IMR-90 (cell line): ENCODE data around the gene PDZRN3. TPM values are rescaled to one million over a fixed set of nuclear protein-coding genes. Genes with fewer than 3 reads are reported as not detected.
"Not testable (repeated sequence)": the region's sequence is repeated elsewhere in the genome, so short reads cannot be mapped to it uniquely, and the experiment has no call there.

ENCODE experiments used
- ATAC-seq: fragments of 200-7000 bp; cut with Tn5 transposase; 2 replicates; pipeline ENCODE4 v1.9.1; 2020; ENCODE audit warnings: low read depth, mild to moderate bottlenecking, moderate library complexity
- BruUV-seq: library from RNA; stranded (reverse); fragments of 400-500 nt; replicated peaks from 2 replicates; lab custom pipeline; 2021; lab: Mats Ljungman, UMichigan
- CTCF ChIA-PET: fragments of 300-600 bp; formaldehyde crosslinking; extraction: SDS; loops from one replicate; lab custom pipeline; 2021; ENCODE audit warnings: antibody characterized with exemption; lab: Yijun Ruan, JAX
- POLR2A ChIA-PET: fragments of 300-600 bp; sonication (Branson Sonifier 250); formaldehyde crosslinking; loops from one replicate; lab custom pipeline; 2022; ENCODE audit warnings: antibody characterized with exemption; ENCODE audit not compliant: unreplicated experiment; lab: Charles Lee
- DNase-seq: peaks from one replicate; pipeline ENCODE4 v3.0.0; 2013
- H2AFZ ChIP-seq: replicated peaks from 2 replicates; pipeline ENCODE3; 2013; ENCODE audit warnings: low read length, mild to moderate bottlenecking; ENCODE audit not compliant: poor library complexity
- H2AK5ac ChIP-seq: 2 replicates; pipeline ENCODE4 v1.6.1; 2013; ENCODE audit warnings: low read depth, low read length, inconsistent platforms
- H2AK9ac ChIP-seq: replicated peaks from 2 replicates; pipeline ENCODE3; 2013; ENCODE audit warnings: mild to moderate bottlenecking, low read depth, low read length, moderate library complexity; ENCODE audit not compliant: poor library complexity
- H2BK120ac ChIP-seq: 2 replicates; pipeline ENCODE4 v1.6.1; 2013; ENCODE audit warnings: low read depth, low read length, inconsistent platforms
- H2BK15ac ChIP-seq: 3 replicates; pipeline ENCODE4 v1.6.1; 2013; ENCODE audit warnings: low read depth, low read length, inconsistent platforms
- H2BK20ac ChIP-seq: 2 replicates; pipeline ENCODE4 v1.6.1; 2013; ENCODE audit warnings: low read depth, mild to moderate bottlenecking, inconsistent platforms, low read length, moderate library complexity
- H2BK5ac ChIP-seq: 2 replicates; pipeline ENCODE4 v1.6.1; 2013; ENCODE audit warnings: mild to moderate bottlenecking, low read depth, low read length, inconsistent platforms; ENCODE audit not compliant: poor library complexity, severe bottlenecking
- H3K14ac ChIP-seq: replicated peaks from 2 replicates; pipeline ENCODE4 v1.6.1; 2013; ENCODE audit warnings: low read depth, low read length, inconsistent platforms
- H3K18ac ChIP-seq: 2 replicates; pipeline ENCODE4 v1.6.1; 2013; ENCODE audit warnings: low read depth, low read length, control low read depth
- H3K23ac ChIP-seq: 2 replicates; pipeline ENCODE4 v1.6.1; 2013; ENCODE audit warnings: low read depth, low read length, inconsistent platforms
- H3K27ac ChIP-seq: 2 replicates; pipeline ENCODE4 v1.5.1; 2013; ENCODE audit warnings: mild to moderate bottlenecking, control low read depth, low read length; ENCODE audit not compliant: insufficient read depth
- H3K27me3 ChIP-seq: 2 replicates; pipeline ENCODE4 v1.6.1; 2013; ENCODE audit warnings: low read length; ENCODE audit not compliant: control insufficient read depth, insufficient read depth
- H3K36me3 ChIP-seq: 2 replicates; pipeline ENCODE4 v1.6.1; 2013; ENCODE audit warnings: low read length, mixed read lengths; ENCODE audit not compliant: control insufficient read depth, insufficient read depth
- H3K4ac ChIP-seq: 2 replicates; pipeline ENCODE4 v1.6.1; 2013; ENCODE audit warnings: low read depth, low read length, inconsistent platforms
- H3K4me1 ChIP-seq: 2 replicates; pipeline ENCODE4 v1.6.1; 2013; ENCODE audit warnings: low read length, mixed read lengths; ENCODE audit not compliant: control insufficient read depth, insufficient read depth
- H3K4me2 ChIP-seq: 2 replicates; pipeline ENCODE4 v1.6.1; 2013; ENCODE audit warnings: low read depth, mild to moderate bottlenecking, control low read depth, low read length, moderate library complexity
- H3K4me3 ChIP-seq: 2 replicates; pipeline ENCODE4 v1.5.1; 2013; ENCODE audit warnings: low read depth, mild to moderate bottlenecking, control low read depth, low read length, moderate library complexity; ENCODE audit not compliant: insufficient read depth
- H3K56ac ChIP-seq: 2 replicates; pipeline ENCODE4 v1.6.1; 2013; ENCODE audit warnings: low read length, inconsistent platforms; ENCODE audit not compliant: insufficient read depth; ENCODE audit errors: extremely low read depth
- H3K79me1 ChIP-seq, 2 experiments: 2 replicates each; pipeline ENCODE4 v1.6.1; 2013; ENCODE audit warnings: low read length in 2 of 2, inconsistent platforms in 1 of 2, low read depth in 1 of 2
- H3K9ac ChIP-seq: 2 replicates; pipeline ENCODE4 v1.6.1; 2013; ENCODE audit warnings: low read depth, low read length, control low read depth
- H3K9me1 ChIP-seq: 2 replicates; pipeline ENCODE4 v1.6.1; 2013; ENCODE audit warnings: low read length, inconsistent platforms; ENCODE audit not compliant: insufficient read depth
- H3K9me3 ChIP-seq: 2 replicates; pipeline ENCODE4 v1.6.1; 2013; ENCODE audit warnings: low read length; ENCODE audit not compliant: control insufficient read depth, insufficient read depth
- H4K20me1 ChIP-seq: 2 replicates; pipeline ENCODE4 v1.6.1; 2013; ENCODE audit warnings: low read length, inconsistent platforms; ENCODE audit not compliant: insufficient read depth
- H4K5ac ChIP-seq: 2 replicates; pipeline ENCODE4 v1.6.1; 2013; ENCODE audit warnings: mild to moderate bottlenecking, low read depth, low read length, control low read depth
- H4K8ac ChIP-seq, 2 experiments: 2 replicates each; pipeline ENCODE4 v1.6.1; 2013; ENCODE audit warnings: low read depth in 2 of 2, low read length in 2 of 2, control low read depth in 1 of 2, inconsistent platforms in 1 of 2
- H4K91ac ChIP-seq: 2 replicates; pipeline ENCODE4 v1.6.1; 2013; ENCODE audit warnings: low read depth, low read length, inconsistent platforms; ENCODE audit not compliant: insufficient read depth
- MAFK ChIP-seq: IDR thresholded peaks from 2 replicates; pipeline ENCODE4 v1.6.1; 2012; ENCODE audit warnings: low read depth, low read length, improper control_type of control experiment
- WGBS, 2 experiments: methylation state at CpG; one replicate each; pipeline versions ENCODE4 v1.1.5 to v1.1.7; 2013; ENCODE audit warnings: missing lambda C conversion rate in 2 of 2; ENCODE audit not compliant: insufficient read length in 1 of 2; ENCODE audit errors: extremely low coverage in 2 of 2; 5-methylcytosine and 5-hydroxymethylcytosine counted together
- dilution Hi-C: fragments of 300-500 bp; cut with HindIII; formaldehyde crosslinking; loops from one replicate; pipeline ENCODE4 v1.14.3; 2018; ENCODE audit warnings: low sequenced_read_pairs; ENCODE audit not compliant: unreplicated experiment
- in situ Hi-C: fragments of 300-500 bp; cut with MboI; formaldehyde crosslinking; loops from 3 replicates; pipeline ENCODE4 v1.14.3; 2019; ENCODE audit warnings: low sequenced_read_pairs, inconsistent platforms, mixed read lengths
- intact Hi-C: fragments of 100-400 bp; cut with micrococcal nuclease; formaldehyde crosslinking; loops from 2 replicates; pipeline ENCODE4 v1.10.0; 2022
- polyA plus RNA-seq, 3 experiments: library from polyadenylated mRNA; depleted of rRNA; stranded (reverse); fragments of >200 nt; gene quantifications; 2 replicates each; pipeline ENCODE4 v1.2.3, GENCODE V29; 2012; ENCODE audit warnings: low replicate concordance in 1 of 3
- total RNA-seq: library from RNA; depleted of rRNA; stranded (reverse); fragments of >200 nt; gene quantifications from 2 replicates; pipeline ENCODE4 v1.2.3, GENCODE V29; 2012

The PDZRN3 gene
- total and polyA plus RNA-seq, 2 of the 4 experiments (the other 2 are of a cell fraction): 9.4 to 17.0 TPM

DNA sequence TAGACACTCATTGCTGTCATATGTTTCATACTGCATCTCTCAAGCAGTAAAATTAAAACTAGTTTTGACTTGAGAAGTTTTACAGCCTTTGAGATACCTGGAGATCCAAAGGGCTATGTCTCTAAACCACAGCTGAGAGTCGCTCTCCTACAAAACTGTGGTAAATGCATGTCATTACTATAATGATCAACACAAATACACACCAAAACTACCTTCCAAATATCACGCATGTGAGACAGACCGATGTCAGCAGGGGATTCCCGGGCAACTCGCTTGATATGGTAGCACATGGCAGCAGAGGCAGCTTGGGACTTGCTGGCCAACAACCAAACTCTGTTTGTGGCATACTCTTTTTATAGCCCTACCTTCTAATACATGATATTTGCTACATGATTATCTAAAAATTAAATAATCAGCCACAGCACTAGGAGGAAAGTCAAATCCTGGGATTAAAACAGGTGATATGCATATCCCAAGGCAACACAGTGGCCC lies 56.3 kb downstream of the PDZRN3 start:
- in situ Hi-C loops: no loop called here

DNA sequence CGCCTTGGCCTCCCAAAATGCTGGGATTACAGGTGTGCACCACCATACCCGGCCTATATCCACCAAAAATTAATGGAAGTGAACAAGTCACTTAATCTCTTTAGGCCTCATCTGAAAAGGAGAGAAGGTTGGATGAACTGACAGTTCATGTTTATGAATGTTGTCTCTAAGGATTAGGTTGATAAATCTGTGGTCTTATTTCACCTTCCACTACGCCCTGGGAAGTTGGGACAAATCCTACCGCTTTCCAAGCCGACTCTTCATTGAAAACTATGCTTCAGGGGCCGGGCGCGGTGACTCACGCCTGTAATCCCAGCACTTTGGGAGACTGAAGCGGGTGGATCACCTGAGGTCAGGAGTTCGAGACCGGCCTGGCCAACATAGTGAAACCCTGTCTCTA lies 59.4 kb downstream of the PDZRN3 start:
- H3K9ac ChIP-seq, H3K23ac ChIP-seq, intact Hi-C loops, POLR2A ChIA-PET, H4K8ac ChIP-seq, in situ Hi-C loops, H4K5ac ChIP-seq, H4K20me1 ChIP-seq, H3K27me3 ChIP-seq, H4K91ac ChIP-seq, H3K36me3 ChIP-seq, H3K14ac ChIP-seq, H2BK15ac ChIP-seq, H3K4me2 ChIP-seq, CTCF ChIA-PET, DNase-seq, H3K18ac ChIP-seq, ATAC-seq, H3K79me1 ChIP-seq, H2AK5ac ChIP-seq, H2BK20ac ChIP-seq, H3K9me3 ChIP-seq, BruUV-seq, H3K4me3 ChIP-seq, H2BK5ac ChIP-seq, dilution Hi-C loops, H3K4ac ChIP-seq, H2BK120ac ChIP-seq, H3K27ac ChIP-seq, H2AK9ac ChIP-seq, H3K56ac ChIP-seq, H2AFZ ChIP-seq: not testable (repeated sequence)
- H3K4me1 ChIP-seq: peaks cover 15% of the 10 kb centered on the region
- 93% methylated on average over 3 of the region's 12 CpGs; no CpG with 5 or more reads in 1 of the 2 experiments for WGBS, 2 experiments
- H3K9me1 ChIP-seq: peaks cover 14% of the 10 kb centered on the region

More for the DNA sequence above, 56.3 kb downstream of the PDZRN3 start:
- no peak overlapping the region for H3K18ac ChIP-seq
- no TSS peak for BruUV-seq
- no peaks in the 10 kb centered on the region for H3K9me3 ChIP-seq
- H4K20me1 ChIP-seq: peaks cover 11% of the 10 kb centered on the region; the same call in 1 of the 2 replicates
- WGBS, 2 experiments: no CpG with 5 or more reads among the region's 5 CpGs
- H2BK120ac ChIP-seq: no peak overlapping the region
- no peak for DNase-seq
- no peak overlapping the region for H2AK9ac ChIP-seq
- no peak overlapping the region for H2AFZ ChIP-seq
- H3K23ac ChIP-seq: no peak overlapping the region
- no peak for ATAC-seq
- TF ChIP-seq MAFK: no peak
- H4K5ac ChIP-seq: no peak overlapping the region
- POLR2A ChIA-PET: no interaction called here
- H3K36me3 ChIP-seq: no peaks in the 10 kb centered on the region; the same call in 1 of the 2 replicates
- no peak overlapping the region for H3K4me2 ChIP-seq
- no peaks in the 10 kb centered on the region; the same call in 1 of the 2 replicates for H3K27me3 ChIP-seq
- H3K9ac ChIP-seq: no peak overlapping the region
- H3K9me1 ChIP-seq: peaks cover 14% of the 10 kb centered on the region
- no peak overlapping the region for H4K91ac ChIP-seq
- dilution Hi-C loops (no loop called here), intact Hi-C loops (no loop called here)
- H3K14ac ChIP-seq: no peak overlapping the region
- no peak overlapping the region for H2AK5ac ChIP-seq
- CTCF ChIA-PET: no interaction called here
- H3K4ac ChIP-seq: no peak overlapping the region
- H2BK15ac ChIP-seq: no peak overlapping the region
- H3K79me1 ChIP-seq: peaks cover 6 to 14% of the 10 kb centered on the region in 2 experiments; a peak in 3 of 4 replicates
- H3K4me3 ChIP-seq: no peak overlapping the region
- no peak overlapping the region for H3K27ac ChIP-seq
- no peak overlapping the region for H4K8ac ChIP-seq
- H3K56ac ChIP-seq: no peak overlapping the region
- peaks cover 11% of the 10 kb centered on the region for H3K4me1 ChIP-seq
- H2BK5ac ChIP-seq: no peak overlapping the region
- H2BK20ac ChIP-seq: no peak overlapping the region
